GM21717 (cell line): ENCODE data around the gene SLC22A31.
"Not testable (repeated sequence)": the region's sequence is repeated elsewhere in the genome, so short reads cannot be mapped to it uniquely, and the experiment has no call there.

ENCODE experiments used
- ATAC-seq: cut with Tn5 transposase; IDR thresholded peaks from one replicate; pipeline ENCODE4 v1.9.1; 2021; ENCODE audit warnings: mild to moderate bottlenecking, moderate library complexity; ENCODE audit not compliant: unreplicated experiment

SLC22A31 gene

GRCh38 chr16:89167425-89167941 is 32.9 kb downstream of the SLC22A31 start:
- no peak for ATAC-seq

- no peak for ATAC-seq
Observed at GRCh38 chr16:89166696-89167424, 33.5 kb downstream of the SLC22A31 start.

- not testable (repeated sequence) for ATAC-seq
Observed at GRCh38 chr16:89165681-89165979, 34.7 kb downstream of the SLC22A31 start.

- no peak for ATAC-seq
Observed at GRCh38 chr16:89164847-89165680, 35.3 kb downstream of the SLC22A31 start.

- no peak for ATAC-seq
Observed at GRCh38 chr16:89164436-89164835, 35.9 kb downstream of the SLC22A31 start.

- no peak for ATAC-seq
Observed at GRCh38 chr16:89163297-89163696, 37.0 kb downstream of the SLC22A31 start.

GRCh38 chr16:89161763-89162713 is 38.3 kb downstream of the SLC22A31 start:
- ATAC-seq = no peak

- no peak for ATAC-seq
Observed at GRCh38 chr16:89160977-89161701, 39.2 kb downstream of the SLC22A31 start.

GRCh38 chr16:89159850-89160354 is 40.4 kb downstream of the SLC22A31 start:
- no peak for ATAC-seq

- ATAC-seq = no peak
Observed at GRCh38 chr16:89159066-89159849, 41.1 kb downstream of the SLC22A31 start.

- ATAC-seq = no peak
Observed at GRCh38 chr16:89157778-89158177, 42.6 kb downstream of the SLC22A31 start.

- ATAC-seq = no peak
Observed at GRCh38 chr16:89156740-89157645, 43.3 kb downstream of the SLC22A31 start.

GRCh38 chr16:89155851-89156739 is 44.2 kb downstream of the SLC22A31 start:
- no peak for ATAC-seq

GRCh38 chr16:89155184-89155679 is 45.1 kb downstream of the SLC22A31 start:
- no peak for ATAC-seq

- no peak for ATAC-seq
Observed at GRCh38 chr16:89154390-89155183, 45.8 kb downstream of the SLC22A31 start.

GRCh38 chr16:89153848-89154271 is 46.5 kb downstream of the SLC22A31 start:
- ATAC-seq = no peak
